NT2/D1 (cell line): ENCODE results near the gene ROBO1.

Experiments
- YY1 ChIP-seq: IDR thresholded peaks from 2 replicates; pipeline ENCODE4 v1.6.1; 2011; ENCODE audit not compliant: insufficient read length, insufficient read depth
- ZNF274 ChIP-seq: IDR thresholded peaks from 2 replicates; pipeline ENCODE4 v1.6.1; 2011; ENCODE audit warnings: mild to moderate bottlenecking, low read depth, low read length

DNA sequence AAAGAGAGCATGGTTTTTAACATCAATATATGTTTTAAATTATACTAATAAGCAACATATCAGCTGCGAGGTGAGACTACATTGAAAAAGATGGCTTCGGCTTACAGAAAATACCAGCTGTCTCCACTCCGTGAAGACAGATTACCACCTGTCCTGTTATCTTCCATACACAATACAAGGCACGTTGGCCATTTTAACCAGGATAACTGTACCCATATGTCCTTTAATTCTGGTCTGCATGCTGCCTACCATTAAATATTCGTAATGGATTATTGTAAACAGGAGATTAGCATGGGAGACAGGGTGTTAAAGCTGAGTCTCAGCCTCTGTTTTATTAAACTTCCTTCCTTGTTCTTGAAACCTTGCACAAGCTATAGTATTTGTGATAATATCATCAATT, 855.5 kb downstream of the ROBO1 start:
- TF ChIP-seq YY1, result no peak
- TF ChIP-seq ZNF274, result no peak
